Fibroblast of lung (primary cell): ENCODE results near the gene TIAM1. TPM values are rescaled to one million over a fixed set of nuclear protein-coding genes. Genes with fewer than 3 reads are reported as not detected.

Experiments used
- DNase-seq, 2 donors: peaks; one replicate each; pipeline versions ENCODE4 v3.0.0 to v3.0.0-alpha.2; 2010; ENCODE audit warnings: low read depth in 2 of 2
- H2AFZ ChIP-seq: 2 replicates; pipeline ENCODE4 v1.5.1; 2012; ENCODE audit warnings: low read length, control low read depth, inconsistent platforms
- H3K27ac ChIP-seq: 2 replicates; pipeline ENCODE4 v1.5.1; 2011; ENCODE audit warnings: low read length, control low read depth; ENCODE audit not compliant: insufficient read depth
- H3K27me3 ChIP-seq: 2 replicates; pipeline ENCODE4 v1.5.1; 2011; ENCODE audit warnings: mild to moderate bottlenecking, low read length; ENCODE audit not compliant: control insufficient read depth, insufficient read depth
- H3K36me3 ChIP-seq: 2 replicates; pipeline ENCODE4 v1.5.1; 2011; ENCODE audit warnings: low read length; ENCODE audit not compliant: control insufficient read depth, insufficient read depth
- H3K4me1 ChIP-seq: 2 replicates; pipeline ENCODE4 v1.5.1; 2011; ENCODE audit warnings: low read length; ENCODE audit not compliant: control insufficient read depth, insufficient read depth; ENCODE audit errors: extremely low read depth
- H3K4me2 ChIP-seq: 2 replicates; pipeline ENCODE4 v1.5.1; 2011; ENCODE audit warnings: low read length, control low read depth; ENCODE audit not compliant: insufficient read depth; ENCODE audit errors: extremely low read depth
- H3K4me3 ChIP-seq, 4 experiments: fragments of 200-600 bp in 1 of 4; sonication (generic) in 1 of 4; replicated peaks in 1 of 4; 2 replicates each; pipeline ENCODE4 v1.5.1; 2011 to 2016; ENCODE audit warnings: low read length in 4 of 4, low read depth in 3 of 4, mild to moderate bottlenecking in 3 of 4, control low read depth in 2 of 4, inconsistent platforms in 1 of 4, mixed read lengths in 1 of 4; ENCODE audit not compliant: insufficient read depth in 1 of 4; ENCODE audit errors: control extremely low read depth in 1 of 4
- H3K79me2 ChIP-seq: 2 replicates; pipeline ENCODE4 v1.5.1; 2012; ENCODE audit warnings: mild to moderate bottlenecking, low read length, inconsistent platforms; ENCODE audit not compliant: control insufficient read depth, insufficient read depth
- H3K9ac ChIP-seq: 2 replicates; pipeline ENCODE4 v1.5.1; 2011; ENCODE audit warnings: mild to moderate bottlenecking, low read length, control low read depth; ENCODE audit not compliant: insufficient read depth
- H3K9me3 ChIP-seq: 2 replicates; pipeline ENCODE4 v1.5.1; 2012; ENCODE audit warnings: low read depth, low read length; ENCODE audit not compliant: control insufficient read depth, insufficient read depth
- H4K20me1 ChIP-seq: 2 replicates; pipeline ENCODE4 v1.5.1; 2011; ENCODE audit warnings: low read length; ENCODE audit not compliant: control insufficient read depth, insufficient read depth; ENCODE audit errors: extremely low read depth
- EZH2 ChIP-seq: IDR thresholded peaks from 2 replicates; pipeline ENCODE4 v1.5.1; 2012; ENCODE audit warnings: low read length, control low read depth, mild to moderate bottlenecking; ENCODE audit errors: missing control alignments
- polyA plus RNA-seq, 2 donors: library from polyadenylated mRNA; depleted of rRNA in 1 of 2; stranded (reverse) in 1 of 2; unstranded in 1 of 2; fragments of >200 nt; gene quantifications; 2 replicates each; pipeline ENCODE4 v1.2.1, GENCODE V29; 2011 to 2012; ENCODE audit warnings: missing spikeins in 1 of 2
- total RNA-seq: library from RNA; depleted of rRNA; stranded (reverse); fragments of >200 nt; gene quantifications from 2 replicates; pipeline ENCODE4 v1.2.1, GENCODE V29; 2014
- TF ChIP-seq, protein P1 (sequence below), 2 donors: IDR thresholded peaks in 1 of 2; conservative IDR thresholded peaks in 1 of 2; 1 replicate in 1 of 2; 2 replicates in 1 of 2; pipeline ENCODE4 v1.5.1; 2011 to 2012; ENCODE audit warnings: low read length in 2 of 2, control low read depth in 1 of 2, inconsistent platforms in 1 of 2, low read depth in 1 of 2, mild to moderate bottlenecking in 1 of 2

TIAM1 gene
- total and polyA plus RNA-seq, 2 donors (not counting 1 experiment from before 2014, with no cell fraction given) = under 0.01 to 0.52 TPM

DNA sequence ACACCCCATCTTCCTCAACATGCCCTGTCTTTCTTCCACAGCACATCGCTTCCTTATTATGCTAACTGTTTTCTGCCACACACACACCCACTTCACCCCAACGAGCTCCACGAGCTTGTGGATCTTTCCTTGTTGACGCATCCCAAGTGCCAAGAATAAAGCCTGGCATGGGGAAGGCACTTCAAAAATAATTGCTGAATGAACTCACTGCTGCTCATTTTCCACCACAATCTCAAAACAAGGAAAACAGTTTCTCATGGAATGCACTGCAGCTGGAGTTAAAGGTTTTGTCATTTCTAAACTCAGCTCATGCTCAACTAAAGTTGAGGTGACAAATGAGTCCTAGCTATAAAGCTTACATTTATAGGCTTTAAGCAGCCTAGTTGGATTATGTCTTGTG lies 86.0 kb downstream of the TIAM1 start:
- H3K9ac ChIP-seq = no peak overlapping the region

DNA sequence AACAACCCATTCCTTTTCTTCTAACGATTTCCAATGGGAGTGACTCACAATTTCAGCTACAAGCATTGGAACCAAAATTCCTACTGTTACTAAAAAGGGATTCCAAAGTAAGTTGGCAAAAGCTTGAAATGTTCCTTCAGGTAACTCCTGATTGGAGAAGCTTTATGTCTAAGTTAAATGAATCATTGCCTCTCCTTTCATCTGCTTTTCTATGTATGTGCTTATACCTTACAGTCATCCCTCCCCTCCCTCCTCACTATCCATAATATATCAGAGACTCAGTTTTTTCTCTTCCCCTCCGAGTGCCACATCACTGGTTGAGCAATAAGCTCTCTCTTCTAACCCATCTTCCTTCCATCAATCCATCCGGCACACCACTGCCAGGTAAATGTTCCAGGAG lies 86.8 kb downstream of the TIAM1 start:
- H2AFZ ChIP-seq = no peak overlapping the region
- DNase-seq = peak in 1 of 2 donors; percentile 31
- TF ChIP-seq, protein P1, sequence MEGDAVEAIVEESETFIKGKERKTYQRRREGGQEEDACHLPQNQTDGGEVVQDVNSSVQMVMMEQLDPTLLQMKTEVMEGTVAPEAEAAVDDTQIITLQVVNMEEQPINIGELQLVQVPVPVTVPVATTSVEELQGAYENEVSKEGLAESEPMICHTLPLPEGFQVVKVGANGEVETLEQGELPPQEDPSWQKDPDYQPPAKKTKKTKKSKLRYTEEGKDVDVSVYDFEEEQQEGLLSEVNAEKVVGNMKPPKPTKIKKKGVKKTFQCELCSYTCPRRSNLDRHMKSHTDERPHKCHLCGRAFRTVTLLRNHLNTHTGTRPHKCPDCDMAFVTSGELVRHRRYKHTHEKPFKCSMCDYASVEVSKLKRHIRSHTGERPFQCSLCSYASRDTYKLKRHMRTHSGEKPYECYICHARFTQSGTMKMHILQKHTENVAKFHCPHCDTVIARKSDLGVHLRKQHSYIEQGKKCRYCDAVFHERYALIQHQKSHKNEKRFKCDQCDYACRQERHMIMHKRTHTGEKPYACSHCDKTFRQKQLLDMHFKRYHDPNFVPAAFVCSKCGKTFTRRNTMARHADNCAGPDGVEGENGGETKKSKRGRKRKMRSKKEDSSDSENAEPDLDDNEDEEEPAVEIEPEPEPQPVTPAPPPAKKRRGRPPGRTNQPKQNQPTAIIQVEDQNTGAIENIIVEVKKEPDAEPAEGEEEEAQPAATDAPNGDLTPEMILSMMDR (conservative IDR thresholded peaks at IDR 0.05 in 1 of 2, IDR thresholded peaks at IDR 0.05 in 1 of 2; ENCODE audit: low read depth in 1 of 2, low read length in 2 of 2) = no peak
- no peak for TF ChIP-seq EZH2
- no peak overlapping the region for H3K4me3 ChIP-seq
- H3K27me3 ChIP-seq = no peaks in the 10 kb centered on the region
- H3K79me2 ChIP-seq = no peaks in the 10 kb centered on the region
- H3K4me2 ChIP-seq = no peak overlapping the region
- no peaks in the 10 kb centered on the region for H3K9me3 ChIP-seq
- no peaks in the 10 kb centered on the region for H3K4me1 ChIP-seq
- no peaks in the 10 kb centered on the region for H3K36me3 ChIP-seq
- no peaks in the 10 kb centered on the region for H4K20me1 ChIP-seq
- no peak overlapping the region for H3K27ac ChIP-seq
- no peak overlapping the region for H3K9ac ChIP-seq

More for the DNA sequence above, 86.0 kb downstream of the TIAM1 start:
- Histone ChIP-seq H4K20me1 (no peaks in the 10 kb centered on the region), H3K27me3 (no peaks in the 10 kb centered on the region), H3K4me1 (no peaks in the 10 kb centered on the region), H3K4me3 (no peak overlapping the region), H3K36me3 (no peaks in the 10 kb centered on the region), H3K79me2 (no peaks in the 10 kb centered on the region), H3K27ac (no peak overlapping the region), H3K4me2 (no peak overlapping the region), H2AFZ (no peak overlapping the region), H3K9me3 (no peaks in the 10 kb centered on the region)
- TF ChIP-seq, protein P1 (conservative IDR thresholded peaks at IDR 0.05 in 1 of 2, IDR thresholded peaks at IDR 0.05 in 1 of 2; ENCODE audit: low read depth in 1 of 2, low read length in 2 of 2) = no peak
- TF ChIP-seq EZH2 = no peak
- DNase-seq = peak in 1 of 2 donors; percentile 56

DNA sequence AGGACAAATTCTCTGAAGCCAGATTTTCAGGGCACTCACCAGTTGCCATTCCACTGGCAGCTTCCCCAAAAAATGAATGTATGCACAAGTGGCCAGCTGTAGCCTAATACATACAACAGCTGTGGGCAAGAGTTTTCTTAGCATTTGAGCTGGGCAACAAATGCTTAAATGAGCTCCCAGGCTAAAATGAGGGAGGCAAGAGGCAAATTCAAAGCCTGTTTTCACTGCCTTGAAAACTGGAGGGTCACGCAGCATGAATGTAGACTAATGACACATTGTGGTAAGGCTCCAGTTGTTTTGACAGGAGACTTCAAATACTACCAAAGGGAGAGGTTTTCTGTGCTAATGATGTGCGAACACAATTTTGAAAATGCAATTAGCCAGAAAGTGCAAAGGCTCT lies 88.2 kb downstream of the TIAM1 start:
- H3K79me2 ChIP-seq = no peaks in the 10 kb centered on the region
- no peaks in the 10 kb centered on the region for H4K20me1 ChIP-seq
- H3K9me3 ChIP-seq = no peaks in the 10 kb centered on the region
- H3K4me3 ChIP-seq = no peak overlapping the region
- H3K4me2 ChIP-seq = no peak overlapping the region
- no peaks in the 10 kb centered on the region for H3K4me1 ChIP-seq
- H3K27me3 ChIP-seq = no peaks in the 10 kb centered on the region
- no peaks in the 10 kb centered on the region for H3K36me3 ChIP-seq
- no peak for TF ChIP-seq EZH2
- TF ChIP-seq, protein P1 (conservative IDR thresholded peaks at IDR 0.05 in 1 of 2, IDR thresholded peaks at IDR 0.05 in 1 of 2; ENCODE audit: low read depth in 1 of 2, low read length in 2 of 2) = no peak
- H2AFZ ChIP-seq = no peak overlapping the region
- H3K9ac ChIP-seq = no peak overlapping the region
- H3K27ac ChIP-seq = no peak overlapping the region
- DNase-seq = no peak
